GM18951 (cell line): ENCODE data around the gene APOBEC3B.
"Not testable (repeated sequence)": the region's sequence is repeated elsewhere in the genome, so short reads cannot be mapped to it uniquely, and the experiment has no call there.

ENCODE experiments used
- POLR2A ChIP-seq: IDR thresholded peaks from 4 replicates; pipeline ENCODE4 v1.6.1; 2011; ENCODE audit warnings: mild to moderate bottlenecking; ENCODE audit not compliant: insufficient read length, insufficient read depth; ENCODE audit errors: extremely low read depth
- in situ Hi-C: fragments of 300-500 bp; cut with MboI; formaldehyde crosslinking; loops from one replicate; pipeline ENCODE4 v1.12.0; 2022; ENCODE audit warnings: low sequenced_read_pairs, mixed read lengths, inconsistent platforms; ENCODE audit not compliant: unreplicated experiment

Gene APOBEC3B

GRCh38 chr22:38981992-38982927 lies at the start of gene APOBEC3B:
TSS of gene APOBEC3B (plus strand) at chr22:38982347. CDS start at chr22:38982454, 107 bp downstream.
- in situ Hi-C loops: no loop called here
- TF ChIP-seq POLR2A: no peak

GRCh38 chr22:38935023-38935422 lies 47.1 kb upstream of the APOBEC3B start:
- no peak for TF ChIP-seq POLR2A

GRCh38 chr22:38935616-38936015 lies 46.5 kb upstream of the APOBEC3B start:
- no peak for TF ChIP-seq POLR2A
- in situ Hi-C loops: no loop called here

More at GRCh38 chr22:38935023-38935422, 47.1 kb upstream of the APOBEC3B start:
- in situ Hi-C loops: no loop called here

- TF ChIP-seq POLR2A: no peak
- in situ Hi-C loops: no loop called here
These were observed 45.6 kb upstream of the APOBEC3B start for GRCh38 chr22:38936562-38936961.

- TF ChIP-seq POLR2A: no peak
- in situ Hi-C loops: no loop called here
These were observed 45.1 kb upstream of the APOBEC3B start for GRCh38 chr22:38937036-38937435.

- in situ Hi-C loops: no loop called here
- no peak for TF ChIP-seq POLR2A
These were observed 44.6 kb upstream of the APOBEC3B start for GRCh38 chr22:38937541-38937940.

- in situ Hi-C loops: no loop called here
- TF ChIP-seq POLR2A: no peak
These were observed 43.9 kb upstream of the APOBEC3B start for GRCh38 chr22:38938221-38938620.

GRCh38 chr22:38938925-38939324 lies 43.2 kb upstream of the APOBEC3B start:
- in situ Hi-C loops: no loop called here
- no peak for TF ChIP-seq POLR2A

- TF ChIP-seq POLR2A: no peak
- in situ Hi-C loops: no loop called here
These were observed 41.2 kb upstream of the APOBEC3B start for GRCh38 chr22:38940811-38941384.

GRCh38 chr22:38941488-38941987 lies 40.6 kb upstream of the APOBEC3B start:
- in situ Hi-C loops: no loop called here
- no peak for TF ChIP-seq POLR2A

GRCh38 chr22:38942702-38943101 lies 39.4 kb upstream of the APOBEC3B start:
- no peak for TF ChIP-seq POLR2A
- in situ Hi-C loops: no loop called here

- no peak for TF ChIP-seq POLR2A
- in situ Hi-C loops: no loop called here
These were observed 38.9 kb upstream of the APOBEC3B start for GRCh38 chr22:38943201-38943600.

GRCh38 chr22:38943882-38944281 lies 38.3 kb upstream of the APOBEC3B start:
- TF ChIP-seq POLR2A: no peak
- in situ Hi-C loops: no loop called here

GRCh38 chr22:38944653-38945052 lies 37.5 kb upstream of the APOBEC3B start:
- no peak for TF ChIP-seq POLR2A
- in situ Hi-C loops: no loop called here

GRCh38 chr22:38945706-38946338 lies 36.3 kb upstream of the APOBEC3B start:
- in situ Hi-C loops: not testable (repeated sequence)
